Esophagus squamous epithelium (tissue), 5 donors: ENCODE data around the gene TNFRSF12A. TPM values are rescaled to one million over a fixed set of nuclear protein-coding genes. Genes with fewer than 3 reads are reported as not detected.

ENCODE experiments used
- DNase-seq: peaks from one replicate; lab custom pipeline; 2025; lab: John Stamatoyannopoulos, UW
- H3K27ac ChIP-seq, 4 donors: fragments of 200-600 bp; sonication (generic); one replicate each; pipeline ENCODE4 v1.5.1; 2016 to 2019; ENCODE audit warnings: mild to moderate bottlenecking in 1 of 4
- H3K27me3 ChIP-seq, 4 donors: fragments of 200-600 bp; sonication (generic); 1 replicate in 3 of 4; 2 replicates in 1 of 4; pipeline versions ENCODE4 v1.5.1 to v1.6.0; 2017 to 2021; ENCODE audit warnings: antibody characterized with exemption in 1 of 4
- H3K36me3 ChIP-seq, 3 donors: fragments of 200-600 bp; sonication (generic); one replicate each; pipeline ENCODE4 v1.5.1; 2016 to 2019
- H3K4me1 ChIP-seq, 3 donors: fragments of 200-600 bp; sonication (generic); one replicate each; pipeline ENCODE4 v1.5.1; 2017 to 2019
- H3K4me3 ChIP-seq, 4 donors: fragments of 200-600 bp; sonication (generic); 1 replicate in 3 of 4; 2 replicates in 1 of 4; pipeline ENCODE4 v1.5.1; 2016 to 2019; ENCODE audit warnings: mild to moderate bottlenecking in 2 of 4, moderate library complexity in 1 of 4
- H3K9me3 ChIP-seq, 3 donors: fragments of 200-600 bp; sonication (generic); one replicate each; pipeline ENCODE4 v1.5.1; 2016 to 2019
- POLR2A ChIP-seq, 4 donors: fragments of 450-650 bp; IDR thresholded peaks; one replicate each; pipeline ENCODE4 v1.6.1; 2017; ENCODE audit warnings: antibody characterized with exemption in 4 of 4, mild to moderate bottlenecking in 4 of 4, moderate library complexity in 3 of 4
- WGBS, 2 donors: methylation state at CpG; one replicate each; pipeline ENCODE4 v1.1.5; 2018; 5-methylcytosine and 5-hydroxymethylcytosine counted together
- intact Hi-C: fragments of 100-400 bp; cut with DNase I; formaldehyde crosslinking; loops from one replicate; pipeline ENCODE4 v1.15.0; 2022
- total RNA-seq, 4 donors: library from RNA; depleted of rRNA; stranded (reverse); fragments of >200 nt; gene quantifications; one replicate each; pipeline ENCODE4 v1.1.0, GENCODE V29; 2016
- TF ChIP-seq, protein P1 (sequence below), 6 experiments: fragments of 450-650 bp in 4 of 6; fragments of 200-600 bp in 2 of 6; sonication (generic) in 2 of 6; IDR thresholded peaks; one replicate each; pipeline ENCODE4 v1.5.1; 2016 to 2019; ENCODE audit warnings: antibody characterized with exemption in 6 of 6, mild to moderate bottlenecking in 4 of 6, moderate library complexity in 4 of 6
- donor health status: DM: yes; HTN: yes; CAD: no.

TNFRSF12A gene
- total RNA-seq, 4 donors from 2014 or later = 15.3 to 46.0 (median 28.6) TPM

DNA sequence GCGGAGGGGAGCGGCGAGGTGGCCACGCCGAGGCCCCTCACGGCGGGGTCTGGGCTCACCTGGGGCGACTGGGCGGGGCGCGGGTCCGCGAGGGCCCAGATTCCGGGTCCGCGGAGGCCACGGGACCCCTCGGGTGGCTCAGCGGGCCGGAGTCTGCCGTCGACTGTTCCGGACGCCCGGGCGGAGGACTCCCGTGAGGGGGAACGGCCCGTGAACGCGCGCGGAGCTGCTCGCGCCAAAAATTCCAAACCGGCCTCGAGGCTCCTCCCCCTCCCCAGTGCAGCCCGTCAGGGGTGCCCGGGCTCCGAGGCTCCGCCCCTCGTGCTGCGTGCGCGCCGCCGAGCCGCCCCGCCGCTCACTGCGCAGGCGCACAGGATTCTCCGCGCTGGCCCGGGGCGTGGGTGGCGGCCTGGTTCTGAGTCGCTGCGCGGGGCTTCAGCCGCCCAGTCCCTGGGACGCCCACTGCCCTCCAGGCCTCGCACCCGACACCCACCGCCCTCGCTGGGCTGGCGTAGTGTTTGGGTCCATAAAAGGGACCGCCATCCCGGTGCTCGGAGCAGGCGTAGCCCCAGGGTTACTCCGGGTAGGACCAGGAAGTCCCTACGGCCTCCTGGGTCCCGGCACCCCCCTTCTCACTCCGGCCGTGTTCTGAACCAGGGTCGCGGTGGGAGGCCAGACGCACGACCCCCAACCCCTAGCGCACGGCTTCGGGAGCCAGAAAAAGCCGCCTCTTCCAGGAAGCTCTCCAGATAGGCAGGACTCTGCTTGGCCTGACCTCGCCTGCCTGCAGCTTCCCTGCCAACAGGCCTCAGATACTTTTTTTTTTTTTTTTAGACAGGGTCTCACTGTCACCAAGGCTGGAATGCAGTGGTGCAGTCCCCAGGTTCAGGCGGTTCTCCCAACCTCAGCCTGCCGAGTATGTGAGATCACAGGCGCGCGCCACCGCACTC lies 39.7 kb upstream of the TNFRSF12A start, which contains the start of gene PKMYT1:
PKMYT1 (minus strand) TSS at position 220 of the 950 bp plus-strand sequence. CDS start 789 bp downstream, outside the sequence.
- WGBS, 2 donors = 11 to 73% methylated on average over 7 to 51 of the region's 91 CpGs
- peak in 3 of 4 donors; percentile 81 to 98 (median 93) for TF ChIP-seq POLR2A (IDR thresholded peaks at IDR 0.05)
- TF ChIP-seq, protein P1, sequence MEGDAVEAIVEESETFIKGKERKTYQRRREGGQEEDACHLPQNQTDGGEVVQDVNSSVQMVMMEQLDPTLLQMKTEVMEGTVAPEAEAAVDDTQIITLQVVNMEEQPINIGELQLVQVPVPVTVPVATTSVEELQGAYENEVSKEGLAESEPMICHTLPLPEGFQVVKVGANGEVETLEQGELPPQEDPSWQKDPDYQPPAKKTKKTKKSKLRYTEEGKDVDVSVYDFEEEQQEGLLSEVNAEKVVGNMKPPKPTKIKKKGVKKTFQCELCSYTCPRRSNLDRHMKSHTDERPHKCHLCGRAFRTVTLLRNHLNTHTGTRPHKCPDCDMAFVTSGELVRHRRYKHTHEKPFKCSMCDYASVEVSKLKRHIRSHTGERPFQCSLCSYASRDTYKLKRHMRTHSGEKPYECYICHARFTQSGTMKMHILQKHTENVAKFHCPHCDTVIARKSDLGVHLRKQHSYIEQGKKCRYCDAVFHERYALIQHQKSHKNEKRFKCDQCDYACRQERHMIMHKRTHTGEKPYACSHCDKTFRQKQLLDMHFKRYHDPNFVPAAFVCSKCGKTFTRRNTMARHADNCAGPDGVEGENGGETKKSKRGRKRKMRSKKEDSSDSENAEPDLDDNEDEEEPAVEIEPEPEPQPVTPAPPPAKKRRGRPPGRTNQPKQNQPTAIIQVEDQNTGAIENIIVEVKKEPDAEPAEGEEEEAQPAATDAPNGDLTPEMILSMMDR (IDR thresholded peaks at IDR 0.05) = no peak
- H3K4me1 ChIP-seq = peaks cover 15 to 68% (median 29%) of the 10 kb centered on the region in 3 donors
- H3K4me3 ChIP-seq = peak within 1 kb of the TSS; percentile 62 to 90 (median 66)
- no peak for DNase-seq
- peak within 1 kb of the TSS; percentile 87 to 92 (median 89) for H3K27ac ChIP-seq
- H3K9me3 ChIP-seq = no peaks in the 10 kb centered on the region
- H3K36me3 ChIP-seq = no peaks in the 10 kb centered on the region
- H3K27me3 ChIP-seq = peaks cover 0 to 16% (median 0%) of the 10 kb centered on the region in 4 donors
- intact Hi-C loops = no loop called here

DNA sequence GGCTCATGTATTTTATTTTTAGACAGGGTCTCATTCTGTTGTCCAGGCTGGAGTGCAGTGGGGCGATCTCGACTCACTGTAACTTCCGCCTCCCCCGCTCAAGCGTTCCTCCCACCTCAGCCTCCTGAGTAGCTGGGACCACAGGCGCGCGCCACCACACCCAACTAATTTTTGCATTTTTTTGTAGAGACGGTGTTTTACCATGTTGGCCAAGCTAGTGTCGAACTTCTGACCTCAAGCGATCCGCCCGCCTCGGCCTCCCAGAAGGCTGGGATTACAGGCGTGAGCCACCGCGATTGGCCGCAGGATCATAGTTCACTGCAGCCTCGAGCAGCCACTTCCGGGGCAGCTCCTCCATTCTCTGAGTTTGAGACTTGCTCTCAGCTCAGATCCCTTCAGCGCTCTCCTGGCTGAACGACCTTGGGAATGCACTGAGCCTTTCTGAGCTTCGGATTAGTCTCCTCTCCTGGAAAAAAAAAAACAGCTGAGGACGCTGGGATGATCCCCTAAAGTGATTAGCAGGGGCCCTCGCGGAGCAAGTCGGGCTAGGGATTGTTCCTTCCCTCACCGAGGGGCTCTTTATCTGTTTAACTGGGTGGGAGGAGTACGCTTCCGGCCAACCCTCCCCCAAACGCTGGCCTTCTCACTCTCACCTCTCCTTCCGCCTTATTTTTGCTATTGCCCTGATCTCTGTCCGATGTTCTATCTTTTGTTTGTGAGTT lies 38.8 kb upstream of the TNFRSF12A start:
- peaks cover 15 to 77% (median 34%) of the 10 kb centered on the region in 3 donors for H3K4me1 ChIP-seq
- 72 to 73% methylated on average over 18 to 29 of the region's 33 CpGs for WGBS, 2 donors
- H3K36me3 ChIP-seq = no peaks in the 10 kb centered on the region
- no peak overlapping the region for H3K27ac ChIP-seq
- intact Hi-C loops = no loop called here
- no peaks in the 10 kb centered on the region for H3K9me3 ChIP-seq
- peaks cover 0 to 16% (median 0%) of the 10 kb centered on the region in 4 donors for H3K27me3 ChIP-seq
- peak overlapping the region in 3 of 4 donors; percentile 62 to 90 (median 63) for H3K4me3 ChIP-seq
- no peak for DNase-seq
- no peak for TF ChIP-seq POLR2A (IDR thresholded peaks at IDR 0.05)
- TF ChIP-seq, protein P1 (IDR thresholded peaks at IDR 0.05) = no peak

DNA sequence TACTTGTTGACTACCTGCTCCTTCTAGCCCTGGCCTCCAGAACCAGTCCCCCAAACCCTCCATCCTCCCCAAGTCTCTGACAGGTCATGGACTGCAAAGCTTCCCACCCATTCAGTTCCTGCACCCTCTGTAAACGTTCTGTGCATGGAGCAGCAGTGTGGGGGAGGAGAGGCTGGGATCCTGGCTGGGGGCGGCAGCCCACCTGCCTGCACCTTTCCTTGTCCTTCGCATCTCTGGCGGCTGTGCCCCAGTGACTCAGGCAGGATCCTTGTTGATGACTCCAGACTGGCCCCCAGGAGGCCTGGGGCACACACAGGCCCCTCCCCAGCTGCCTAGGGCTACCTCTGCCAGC lies 38.3 kb upstream of the TNFRSF12A start:
- no peak for DNase-seq
- 47 to 54% methylated on average over 2 to 3 of the region's 4 CpGs for WGBS, 2 donors
- intact Hi-C loops = no loop called here
- Histone ChIP-seq H3K9me3 (no peaks in the 10 kb centered on the region), H3K4me1 (peaks cover 15 to 81% (median 34%) of the 10 kb centered on the region in 3 donors), H3K36me3 (no peaks in the 10 kb centered on the region), H3K4me3 (no peak overlapping the region), H3K27me3 (peaks cover 0 to 20% (median 0%) of the 10 kb centered on the region in 4 donors), H3K27ac (no peak overlapping the region)
- no peak for TF ChIP-seq POLR2A (IDR thresholded peaks at IDR 0.05)
- TF ChIP-seq, protein P1 (IDR thresholded peaks at IDR 0.05) = no peak

DNA sequence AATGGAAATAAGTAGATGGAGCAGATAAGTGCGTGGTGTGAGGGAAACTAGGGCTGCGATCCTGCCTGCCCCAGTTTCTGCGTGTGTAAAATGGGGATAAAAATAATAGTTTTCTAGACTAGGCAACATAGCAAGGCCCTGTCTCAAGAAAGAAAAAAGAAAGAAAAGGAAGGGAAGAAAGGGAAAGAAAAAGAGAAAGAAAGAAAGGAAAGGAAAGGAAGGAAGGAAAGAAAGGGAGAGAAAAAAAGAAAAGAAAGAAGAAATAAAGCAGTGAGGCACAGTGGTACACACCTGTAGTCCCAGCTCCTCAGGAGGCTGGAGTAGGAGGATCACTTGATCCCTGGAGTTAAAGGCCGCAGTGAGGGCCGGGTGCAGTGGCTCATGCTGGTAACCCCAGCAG lies 37.8 kb upstream of the TNFRSF12A start:
- TF ChIP-seq, protein P1 (IDR thresholded peaks at IDR 0.05) = no peak
- no peak for TF ChIP-seq POLR2A (IDR thresholded peaks at IDR 0.05)
- 87 to 89% methylated on average over 5 of the region's 5 CpGs for WGBS, 2 donors

More for the DNA sequence above, 37.8 kb upstream of the TNFRSF12A start:
- DNase-seq = no peak
- Histone ChIP-seq H3K9me3 (no peaks in the 10 kb centered on the region), H3K4me3 (no peak overlapping the region), H3K36me3 (no peaks in the 10 kb centered on the region), H3K27ac (no peak overlapping the region), H3K27me3 (peaks cover 0 to 26% (median 0%) of the 10 kb centered on the region in 4 donors), H3K4me1 (peaks cover 15 to 77% (median 34%) of the 10 kb centered on the region in 3 donors)
- intact Hi-C loops = no loop called here
